Esophagus muscularis mucosa (tissue), 4 donors: Measurements from ENCODE around the gene PNMA6E. TPM values are rescaled to one million over a fixed set of nuclear protein-coding genes. Genes with fewer than 3 reads are reported as not detected.

Experiments
- DNase-seq: peaks from one replicate; pipeline ENCODE4 v3.0.0-alpha.2; 2017; ENCODE audit errors: extremely low spot score
- H3K27ac ChIP-seq, 4 donors: fragments of 200-600 bp; sonication (generic); replicated peaks in 1 of 4; 1 replicate in 3 of 4; 2 replicates in 1 of 4; pipeline ENCODE4 v1.5.1; 2016 to 2019; ENCODE audit warnings: mild to moderate bottlenecking in 1 of 4
- H3K27me3 ChIP-seq, 4 donors: fragments of 200-600 bp; sonication (generic); one replicate each; pipeline versions ENCODE4 v1.5.1 to v1.6.0; 2016 to 2019
- H3K36me3 ChIP-seq, 4 donors: fragments of 200-600 bp; sonication (generic); one replicate each; pipeline ENCODE4 v1.5.1; 2016 to 2019
- H3K4me1 ChIP-seq, 4 donors: fragments of 200-600 bp; sonication (generic); one replicate each; pipeline ENCODE4 v1.5.1; 2016 to 2019
- H3K4me3 ChIP-seq, 4 donors: fragments of 200-600 bp; sonication (generic); 1 replicate in 2 of 4; 2 replicates in 2 of 4; pipeline ENCODE4 v1.5.1; 2016 to 2019; ENCODE audit warnings: mild to moderate bottlenecking in 4 of 4, moderate library complexity in 1 of 4
- H3K9me3 ChIP-seq, 4 donors: fragments of 200-600 bp; sonication (generic); 1 replicate in 3 of 4; 2 replicates in 1 of 4; pipeline ENCODE4 v1.5.1; 2016 to 2019
- CTCF ChIP-seq, 3 experiments: fragments of 200-600 bp in 2 of 3; fragments of 450-650 bp in 1 of 3; sonication (generic) in 2 of 3; IDR thresholded peaks; one replicate each; pipeline ENCODE4 v1.5.1; 2017 to 2019; ENCODE audit warnings: antibody characterized with exemption in 3 of 3, mild to moderate bottlenecking in 2 of 3, moderate library complexity in 1 of 3
- EP300 ChIP-seq: sonication (generic); formaldehyde crosslinking; IDR thresholded peaks from one replicate; pipeline ENCODE4 v1.6.1; 2017; ENCODE audit warnings: antibody characterized with exemption
- POLR2A ChIP-seq: fragments of 450-650 bp; IDR thresholded peaks from one replicate; pipeline ENCODE4 v1.6.1; 2017; ENCODE audit warnings: antibody characterized with exemption, moderate library complexity, mild to moderate bottlenecking, low read depth
- POLR2AphosphoS5 ChIP-seq, 2 donors: sonication (generic); formaldehyde crosslinking; IDR thresholded peaks; one replicate each; pipeline ENCODE4 v1.6.1; 2017; ENCODE audit warnings: antibody characterized with exemption in 2 of 2
- WGBS: methylation state at CpG from one replicate; pipeline ENCODE4 v1.1.5; 2018; 5-methylcytosine and 5-hydroxymethylcytosine counted together
- intact Hi-C: fragments of 100-400 bp; cut with DNase I; formaldehyde crosslinking; loops from one replicate; pipeline ENCODE4 v1.15.1; 2023
- total RNA-seq, 4 donors: library from RNA; depleted of rRNA; stranded (reverse); fragments of >200 nt; gene quantifications; one replicate each; pipeline versions ENCODE4 v1.1.0 to v1.2.1, GENCODE V29; 2016

The PNMA6E gene
- total RNA-seq, 4 donors from 2014 or later, result not detected

GRCh38 chrX:153442463-153442862, 41.3 kb upstream of the PNMA6E start:
- intact Hi-C loops, result no loop called here
- TF ChIP-seq POLR2AphosphoS5 (IDR thresholded peaks at IDR 0.05) (no peak), CTCF (IDR thresholded peaks at IDR 0.05) (no peak), POLR2A (no peak), EP300 (no peak)
- no peak overlapping the region for H3K27ac ChIP-seq
- H3K4me1 ChIP-seq, result no peaks in the 10 kb centered on the region
- H3K36me3 ChIP-seq, result peaks cover 0 to 6% (median 2%) of the 10 kb centered on the region in 4 donors
- H3K9me3 ChIP-seq, result peaks cover 0 to 8% (median 0%) of the 10 kb centered on the region in 4 donors
- H3K27me3 ChIP-seq, result peaks cover 0 to 9% (median 0%) of the 10 kb centered on the region in 4 donors
- no peak overlapping the region for H3K4me3 ChIP-seq
- WGBS, result 82% methylated on average over 3 of the region's 5 CpGs
- DNase-seq, result no peak

- peaks cover 0 to 9% (median 0%) of the 10 kb centered on the region in 4 donors for H3K27me3 ChIP-seq
Observed at GRCh38 chrX:153441981-153442380, 40.8 kb upstream of the PNMA6E start.

GRCh38 chrX:153441296-153441695, 40.1 kb upstream of the PNMA6E start:
- TF ChIP-seq POLR2A, result no peak
- no peak for TF ChIP-seq CTCF (IDR thresholded peaks at IDR 0.05)
- no peak for TF ChIP-seq POLR2AphosphoS5 (IDR thresholded peaks at IDR 0.05)
- no peak for TF ChIP-seq EP300
- Histone ChIP-seq H3K4me1 (no peaks in the 10 kb centered on the region), H3K9me3 (peaks cover 0 to 8% (median 0%) of the 10 kb centered on the region in 4 donors), H3K27me3 (peaks cover 0 to 9% (median 0%) of the 10 kb centered on the region in 4 donors), H3K4me3 (no peak overlapping the region), H3K36me3 (no peaks in the 10 kb centered on the region), H3K27ac (no peak overlapping the region)
- 75% methylated on average over 7 of the region's 7 CpGs for WGBS
- DNase-seq, result no peak
- intact Hi-C loops, result no loop called here

More at GRCh38 chrX:153441981-153442380, 40.8 kb upstream of the PNMA6E start:
- no peaks in the 10 kb centered on the region for H3K4me1 ChIP-seq
- H3K27ac ChIP-seq, result no peak overlapping the region
- TF ChIP-seq POLR2AphosphoS5 (IDR thresholded peaks at IDR 0.05), result no peak
- TF ChIP-seq POLR2A, result no peak
- TF ChIP-seq CTCF (IDR thresholded peaks at IDR 0.05), result no peak
- TF ChIP-seq EP300, result no peak
- intact Hi-C loops, result no loop called here
- H3K36me3 ChIP-seq, result peaks cover 0 to 1% (median 0%) of the 10 kb centered on the region in 4 donors
- WGBS, result 76% methylated on average over 4 of the region's 9 CpGs
- H3K9me3 ChIP-seq, result peaks cover 0 to 8% (median 0%) of the 10 kb centered on the region in 4 donors
- no peak overlapping the region for H3K4me3 ChIP-seq
- DNase-seq, result no peak

- peaks cover 0 to 9% (median 0%) of the 10 kb centered on the region in 4 donors for H3K27me3 ChIP-seq
- 73% methylated on average over 13 of the region's 13 CpGs for WGBS
- H3K4me3 ChIP-seq, result no peak overlapping the region
- no peaks in the 10 kb centered on the region for H3K4me1 ChIP-seq
- no peak overlapping the region for H3K27ac ChIP-seq
- peaks cover 0 to 8% (median 0%) of the 10 kb centered on the region in 4 donors for H3K9me3 ChIP-seq
- intact Hi-C loops, result no loop called here
- no peak for DNase-seq
- no peak for TF ChIP-seq EP300
- no peak for TF ChIP-seq POLR2A
- no peak for TF ChIP-seq POLR2AphosphoS5 (IDR thresholded peaks at IDR 0.05)
- TF ChIP-seq CTCF (IDR thresholded peaks at IDR 0.05), result no peak
- no peaks in the 10 kb centered on the region for H3K36me3 ChIP-seq
Observed at GRCh38 chrX:153440556-153441135, 39.5 kb upstream of the PNMA6E start.
